Measurements from ENCODE around the gene U2AF1L4. TPM values are rescaled to one million over a fixed set of nuclear protein-coding genes. Genes with fewer than 3 reads are reported as not detected.

The U2AF1L4 gene
- polyA plus RNA-seq, 12 donors = 10.6 to 36.2 (median 13.0) TPM; not detected in 1

DNA sequence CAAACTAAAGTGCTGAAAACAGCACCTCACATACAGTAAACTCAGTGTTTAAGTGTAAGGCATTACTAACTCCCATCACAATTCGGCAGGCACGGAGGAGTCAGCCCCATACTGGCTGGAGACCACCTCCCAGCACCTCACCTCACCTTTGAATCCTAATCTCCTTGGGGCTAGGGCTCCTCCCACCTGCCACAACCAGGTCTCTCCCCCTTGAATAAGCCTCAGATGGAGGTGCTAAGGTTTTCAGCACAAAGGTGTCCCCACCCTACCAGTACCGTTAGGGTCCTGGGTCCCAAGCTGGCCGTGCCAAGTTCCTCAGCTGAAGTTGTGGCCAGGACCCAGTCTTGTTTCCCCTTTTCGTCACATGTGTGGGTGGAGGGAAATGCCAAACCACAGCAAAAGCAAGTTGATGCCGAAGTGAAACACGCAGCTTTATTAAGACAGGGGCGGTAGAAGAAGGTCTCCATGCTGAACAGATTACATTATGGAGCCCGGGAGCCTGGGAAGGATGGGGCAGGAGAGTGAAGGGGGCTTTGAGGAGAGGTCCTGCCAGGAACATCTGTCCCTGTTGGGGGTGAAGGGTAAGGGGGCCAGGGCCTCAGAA is 3.0 kb downstream of the U2AF1L4 start, which contains the start of gene IGFLR1:
TSS of gene IGFLR1 (minus strand) at position 332 of the 604 bp plus-strand sequence. CDS start 1,272 bp downstream, outside the sequence.
- DNase-seq = no peak

DNA sequence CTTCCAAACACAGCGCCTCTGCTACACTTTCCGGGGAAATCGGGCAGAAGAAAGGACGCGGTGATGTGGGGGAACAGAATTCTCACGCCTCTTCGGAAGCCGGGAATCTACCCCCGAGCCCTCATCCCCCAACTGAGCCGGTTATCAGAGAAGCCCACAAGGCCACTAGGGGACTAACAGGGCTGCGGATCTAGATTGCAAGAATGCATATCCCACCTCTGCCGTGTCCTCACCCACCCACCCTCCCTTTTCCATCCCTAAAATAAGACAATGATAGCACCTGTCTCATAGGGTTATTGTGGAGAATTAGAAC is 4.1 kb downstream of the U2AF1L4 start:
- DNase-seq = no peak

DNA sequence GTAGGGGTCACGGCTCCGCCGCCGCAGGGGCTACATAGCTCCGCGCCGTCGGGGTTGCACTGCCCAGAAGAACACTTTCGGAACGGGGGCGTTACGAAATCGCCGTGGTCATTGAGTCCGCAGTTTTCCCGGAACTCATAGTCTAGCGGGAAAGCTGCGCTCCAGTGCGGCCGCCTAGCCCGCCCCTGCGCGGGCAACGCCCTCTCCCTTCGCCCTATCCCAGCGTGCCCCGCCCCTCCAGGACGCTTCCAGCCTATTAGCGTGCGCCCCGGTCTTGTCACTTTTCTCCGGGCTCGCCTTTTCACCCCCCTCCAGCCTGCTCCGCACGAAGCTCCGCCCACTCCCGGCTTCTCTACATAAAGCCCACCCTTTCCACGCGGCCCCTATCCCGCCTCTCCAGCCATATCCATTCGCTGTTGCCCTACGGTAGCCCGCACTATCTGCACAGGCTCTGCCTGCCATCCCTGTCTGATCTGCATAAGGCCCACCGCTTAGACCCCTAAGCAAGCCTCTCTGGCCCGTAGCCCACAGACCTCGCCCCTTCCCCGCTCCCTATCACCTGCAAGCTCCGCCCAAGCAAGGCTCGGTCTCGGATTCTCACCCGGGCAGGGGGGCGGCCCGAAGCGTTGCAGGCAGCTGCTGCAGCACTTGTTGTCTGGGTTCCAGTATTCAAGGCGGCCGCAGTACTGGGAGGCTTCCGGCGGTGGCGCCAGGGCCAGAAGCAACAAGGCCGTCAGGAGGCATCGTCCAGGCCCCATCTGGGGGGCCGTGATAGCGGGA is 4.6 kb downstream of the U2AF1L4 start:
- DNase-seq = peak; percentile 97

DNA sequence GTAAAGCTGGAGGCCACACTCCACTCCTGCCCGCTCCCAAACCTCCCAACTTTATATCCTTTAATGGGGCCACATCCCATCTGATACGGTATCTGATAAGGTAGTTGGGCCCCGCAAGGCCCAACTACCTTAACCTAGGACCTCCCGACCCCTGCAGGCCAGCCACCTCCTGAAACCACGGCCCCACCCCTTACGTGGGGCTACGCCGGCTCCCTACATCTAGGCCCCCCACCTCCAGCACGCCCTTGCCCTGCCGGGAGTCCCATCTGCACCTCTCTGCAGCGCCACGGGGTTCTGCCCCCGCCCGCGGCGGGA is 5.2 kb downstream of the U2AF1L4 start:
- no peak for DNase-seq

DNA sequence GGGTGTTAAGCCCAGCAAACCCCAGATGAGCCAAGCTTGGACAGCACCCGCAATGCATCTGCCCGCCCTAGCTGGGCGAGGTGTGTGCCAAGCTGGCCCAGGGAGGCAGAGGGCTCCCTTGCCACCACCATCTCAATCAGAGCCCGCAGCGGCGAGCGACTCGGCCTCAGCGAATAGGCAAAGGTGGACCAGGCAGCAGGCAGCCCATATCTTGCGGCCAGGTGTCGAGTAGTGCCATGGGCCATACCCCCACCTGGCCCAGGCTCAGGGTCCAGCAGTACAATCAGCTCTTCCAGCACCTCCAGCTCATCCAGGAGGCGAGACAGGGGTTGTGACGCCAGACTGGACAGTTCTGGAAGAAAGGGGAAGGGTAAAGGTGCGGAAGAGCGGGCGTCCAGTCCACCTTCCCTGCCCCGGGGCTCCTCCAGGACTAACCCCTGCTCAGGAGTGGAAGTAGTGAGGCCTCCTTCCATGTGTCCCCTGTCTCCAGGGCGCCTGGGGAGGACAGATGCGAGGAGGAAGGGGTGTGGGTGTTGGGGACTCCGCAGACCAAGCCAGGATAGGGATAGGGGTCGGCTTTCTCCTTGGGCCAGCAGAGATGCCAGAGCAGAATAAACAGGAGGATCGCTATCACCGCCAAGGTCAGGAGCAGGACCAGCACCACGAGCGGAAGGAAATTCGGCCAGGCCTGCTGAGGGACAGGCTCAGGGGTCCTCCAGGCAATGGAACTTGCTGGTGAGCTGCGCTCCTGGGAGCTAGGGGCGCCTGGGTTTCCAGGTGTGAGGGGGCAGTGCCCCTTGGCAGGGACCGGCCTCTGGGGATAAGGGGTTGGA is 5.7 kb downstream of the U2AF1L4 start:
- DNase-seq = no peak

DNA sequence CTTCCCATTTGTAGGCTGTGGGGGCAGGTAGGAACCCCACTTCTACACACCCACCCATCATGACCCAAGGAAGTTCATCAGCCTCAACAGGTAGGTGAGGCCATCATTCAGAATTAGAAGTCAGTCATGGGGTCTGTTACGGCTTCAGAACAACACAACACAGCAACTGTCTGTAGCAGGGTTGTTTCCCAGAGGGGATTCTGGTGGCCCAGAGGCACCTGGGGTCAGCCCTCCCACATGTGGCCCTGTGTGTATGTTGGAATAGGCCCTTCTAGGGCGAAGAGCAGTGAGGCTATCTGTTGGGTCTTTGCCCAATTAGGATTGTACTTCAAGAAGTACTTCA is 6.4 kb downstream of the U2AF1L4 start:
- DNase-seq = no peak

DNA sequence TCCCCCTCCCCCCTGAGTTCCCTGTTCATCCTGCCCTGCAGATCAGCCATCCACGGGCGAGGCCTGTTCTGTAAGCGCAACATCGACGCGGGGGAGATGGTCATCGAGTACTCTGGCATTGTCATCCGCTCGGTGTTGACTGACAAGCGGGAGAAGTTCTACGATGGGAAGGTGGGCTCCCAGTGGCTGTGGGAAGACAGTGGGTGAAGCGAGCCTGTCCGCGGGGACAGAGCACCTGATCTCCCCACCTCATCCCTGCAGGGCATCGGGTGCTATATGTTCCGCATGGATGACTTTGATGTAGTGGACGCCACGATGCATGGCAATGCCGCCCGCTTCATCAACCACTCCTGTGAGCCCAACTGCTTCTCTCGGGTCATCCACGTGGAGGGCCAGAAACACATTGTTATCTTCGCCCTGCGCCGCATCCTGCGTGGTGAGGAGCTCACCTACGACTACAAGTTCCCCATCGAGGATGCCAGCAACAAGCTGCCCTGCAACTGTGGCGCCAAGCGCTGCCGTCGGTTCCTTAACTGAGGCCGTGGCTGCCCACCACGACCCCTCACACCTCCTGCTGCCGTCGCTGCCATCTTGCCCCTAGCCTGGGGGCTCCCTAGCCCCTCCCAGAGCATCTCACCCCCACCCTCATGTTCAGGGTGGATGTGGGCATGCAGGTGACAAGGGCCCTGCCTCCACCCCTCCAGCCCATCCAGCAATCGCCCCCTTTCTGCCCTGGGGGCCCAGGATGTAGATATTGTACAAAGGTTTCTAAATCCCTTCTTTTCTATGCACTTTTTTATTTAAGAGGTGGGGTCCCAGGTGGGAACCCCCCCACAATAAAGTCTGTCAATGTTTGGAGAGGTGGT is 7.0 kb downstream of the U2AF1L4 start:
- no peak for DNase-seq

DNA sequence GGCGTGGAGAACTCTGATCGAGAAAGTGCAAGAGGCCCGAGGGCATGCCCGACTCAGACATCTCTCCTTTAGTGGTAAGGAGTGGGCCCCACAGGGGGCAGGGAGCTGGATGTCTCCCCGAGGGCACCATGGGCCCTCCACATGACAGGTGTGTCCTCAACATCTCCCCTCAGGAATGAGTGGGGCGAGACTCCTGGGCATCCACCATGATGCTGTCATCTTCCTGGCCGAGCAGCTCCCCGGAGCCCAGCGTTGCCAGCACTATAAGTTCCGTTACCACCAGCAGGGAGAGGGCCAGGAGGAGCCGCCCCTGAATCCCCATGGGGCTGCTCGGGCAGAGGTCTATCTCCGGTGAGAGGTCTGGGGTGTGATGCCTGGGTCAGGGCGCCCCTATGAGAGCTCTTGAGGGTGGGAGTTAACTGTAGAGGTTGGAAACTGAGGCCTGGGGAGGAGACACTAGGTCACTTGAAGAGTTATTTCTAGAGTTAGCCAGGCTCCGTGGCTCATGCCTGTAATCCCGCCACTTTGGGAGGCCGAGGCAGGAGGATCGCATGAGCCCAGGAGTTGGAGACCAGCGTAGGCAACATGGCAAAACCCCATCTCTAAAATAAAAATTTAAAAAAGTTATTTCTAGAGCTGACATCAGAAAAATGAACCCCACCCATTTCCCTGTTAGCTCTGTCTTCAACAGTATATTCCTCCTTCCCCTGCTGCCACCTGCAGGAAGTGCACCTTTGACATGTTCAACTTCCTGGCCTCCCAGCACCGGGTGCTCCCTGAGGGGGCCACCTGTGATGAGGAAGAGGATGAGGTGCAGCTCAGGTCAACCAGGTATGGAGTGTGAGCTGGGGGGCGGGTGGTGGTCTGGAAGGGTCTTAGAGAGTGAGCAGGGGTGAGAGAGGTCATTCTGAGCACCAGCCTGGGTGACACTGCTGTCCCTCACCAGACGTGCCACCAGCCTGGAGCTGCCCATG is 8.0 kb downstream of the U2AF1L4 start:
- no peak for DNase-seq

DNA sequence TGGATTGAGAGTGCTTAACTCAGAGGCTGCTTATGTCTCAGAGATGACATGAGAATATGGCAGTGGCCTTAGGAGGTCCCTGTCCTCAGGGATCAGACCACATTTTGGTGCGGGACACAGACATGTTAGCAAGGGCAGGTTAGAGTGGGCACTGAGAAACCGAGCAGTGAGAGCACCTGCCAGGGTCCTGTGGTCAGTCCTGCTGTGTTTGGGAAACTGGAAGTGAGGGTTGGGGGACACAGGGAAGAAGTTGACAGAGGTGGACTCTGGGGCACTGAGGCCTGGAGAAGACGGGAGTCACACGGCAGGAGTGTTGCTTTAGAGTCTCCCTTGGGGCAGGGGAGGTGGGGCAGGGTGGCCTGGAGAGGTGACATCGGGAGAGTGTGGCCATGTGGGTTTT is 10.3 kb downstream of the U2AF1L4 start:
- DNase-seq = no peak

DNA sequence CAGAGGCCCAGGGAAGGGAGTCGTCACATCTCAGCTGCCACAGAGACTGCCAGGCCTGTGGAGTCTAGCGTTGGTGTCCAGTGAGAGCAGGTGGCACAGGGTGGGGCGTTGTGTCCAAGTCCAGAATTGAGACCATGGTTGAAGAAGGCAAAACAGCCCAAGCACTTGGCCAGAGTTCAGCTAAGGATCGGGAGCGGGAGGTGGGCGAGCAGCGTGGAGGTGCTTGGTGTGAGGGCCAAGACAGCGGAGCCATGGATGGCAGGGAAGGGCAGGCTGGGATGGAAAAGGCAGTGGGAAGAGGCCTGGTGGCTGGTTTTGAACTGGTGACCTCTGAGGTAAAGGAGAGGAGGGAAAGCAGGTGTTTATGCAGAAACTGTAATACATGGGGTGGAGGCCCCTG is 10.9 kb downstream of the U2AF1L4 start:
- DNase-seq = no peak

DNA sequence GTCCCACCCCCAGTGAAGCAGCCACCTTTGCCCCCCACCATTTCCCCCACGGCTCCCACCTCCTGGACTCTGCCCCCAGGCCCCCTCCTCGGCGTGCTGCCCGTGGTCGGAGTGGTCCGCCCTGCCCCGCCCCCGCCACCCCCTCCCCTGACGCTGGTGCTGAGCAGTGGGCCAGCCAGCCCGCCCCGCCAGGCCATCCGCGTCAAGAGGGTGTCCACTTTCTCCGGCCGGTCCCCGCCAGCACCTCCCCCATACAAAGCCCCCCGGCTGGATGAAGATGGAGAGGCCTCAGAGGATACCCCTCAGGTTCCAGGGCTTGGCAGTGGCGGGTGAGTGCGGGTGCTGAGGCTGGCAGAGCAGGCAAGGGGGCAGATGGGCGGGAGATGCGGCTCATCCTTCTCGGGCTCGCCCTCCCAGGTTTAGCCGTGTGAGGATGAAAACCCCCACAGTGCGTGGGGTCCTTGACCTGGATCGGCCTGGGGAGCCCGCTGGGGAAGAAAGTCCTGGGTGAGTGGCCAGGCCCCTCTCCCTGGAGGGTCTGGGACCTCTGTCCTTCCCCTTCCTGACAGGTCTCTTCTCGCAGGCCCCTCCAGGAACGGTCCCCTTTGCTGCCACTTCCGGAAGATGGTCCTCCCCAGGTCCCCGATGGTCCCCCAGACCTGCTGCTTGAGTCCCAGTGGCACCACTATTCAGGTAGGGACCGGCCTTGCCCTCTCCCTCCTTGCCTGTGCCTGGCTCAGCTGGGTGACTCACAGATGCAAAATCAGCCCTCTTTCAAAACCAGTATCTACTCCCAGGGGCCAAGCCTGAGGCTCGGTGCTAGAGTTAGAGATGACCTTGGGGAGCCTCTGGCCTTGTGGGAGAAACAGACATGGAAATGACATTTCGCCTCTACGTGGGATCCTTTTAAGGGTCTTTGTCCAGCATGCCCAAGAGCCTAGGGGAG is 11.8 kb downstream of the U2AF1L4 start:
- no peak for DNase-seq

DNA sequence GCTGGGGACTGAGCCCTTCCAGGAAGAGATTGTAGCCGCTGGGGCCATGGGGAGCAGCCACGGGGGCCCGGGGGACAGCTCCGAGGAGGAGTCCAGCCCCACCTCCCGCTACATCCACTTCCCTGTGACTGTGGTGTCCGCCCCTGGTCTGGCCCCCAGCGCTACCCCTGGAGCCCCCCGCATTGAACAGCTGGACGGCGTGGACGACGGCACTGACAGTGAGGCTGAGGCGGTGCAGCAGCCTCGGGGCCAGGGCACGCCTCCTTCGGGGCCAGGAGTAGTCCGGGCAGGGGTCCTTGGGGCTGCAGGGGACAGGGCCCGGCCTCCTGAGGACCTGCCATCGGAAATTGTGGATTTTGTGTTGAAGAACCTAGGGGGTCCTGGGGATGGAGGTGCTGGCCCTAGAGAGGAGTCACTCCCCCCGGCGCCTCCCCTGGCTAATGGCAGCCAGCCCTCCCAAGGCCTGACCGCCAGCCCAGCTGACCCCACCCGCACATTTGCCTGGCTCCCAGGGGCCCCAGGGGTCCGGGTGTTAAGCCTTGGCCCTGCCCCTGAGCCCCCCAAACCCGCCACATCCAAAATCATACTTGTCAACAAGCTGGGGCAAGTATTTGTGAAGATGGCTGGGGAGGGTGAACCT is 12.6 kb downstream of the U2AF1L4 start:
- no peak for DNase-seq

DNA sequence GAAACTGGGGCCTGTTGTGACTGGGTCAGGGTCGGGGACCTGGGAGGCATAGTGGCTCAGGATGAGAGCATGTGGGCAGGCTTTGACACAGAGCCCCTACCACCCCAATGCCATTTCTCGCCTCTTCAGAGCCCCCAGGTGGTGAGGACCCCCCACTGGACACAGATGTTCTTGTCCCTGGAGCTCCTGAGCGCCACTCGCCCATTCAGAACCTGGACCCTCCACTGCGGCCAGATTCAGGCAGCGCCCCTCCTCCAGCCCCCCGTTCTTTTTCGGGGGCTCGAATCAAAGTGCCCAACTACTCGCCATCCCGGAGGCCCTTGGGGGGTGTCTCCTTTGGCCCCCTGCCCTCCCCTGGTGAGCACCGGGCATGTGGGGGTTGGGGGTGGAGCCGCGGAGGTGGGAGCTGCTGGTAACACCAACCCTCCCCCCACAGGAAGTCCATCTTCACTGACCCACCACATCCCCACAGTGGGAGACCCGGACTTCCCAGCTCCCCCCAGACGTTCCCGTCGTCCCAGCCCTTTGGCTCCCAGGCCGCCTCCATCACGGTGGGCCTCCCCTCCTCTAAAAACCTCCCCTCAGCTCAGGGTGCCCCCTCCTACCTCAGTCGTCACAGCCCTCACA is 13.3 kb downstream of the U2AF1L4 start:
- no peak for DNase-seq

DNA sequence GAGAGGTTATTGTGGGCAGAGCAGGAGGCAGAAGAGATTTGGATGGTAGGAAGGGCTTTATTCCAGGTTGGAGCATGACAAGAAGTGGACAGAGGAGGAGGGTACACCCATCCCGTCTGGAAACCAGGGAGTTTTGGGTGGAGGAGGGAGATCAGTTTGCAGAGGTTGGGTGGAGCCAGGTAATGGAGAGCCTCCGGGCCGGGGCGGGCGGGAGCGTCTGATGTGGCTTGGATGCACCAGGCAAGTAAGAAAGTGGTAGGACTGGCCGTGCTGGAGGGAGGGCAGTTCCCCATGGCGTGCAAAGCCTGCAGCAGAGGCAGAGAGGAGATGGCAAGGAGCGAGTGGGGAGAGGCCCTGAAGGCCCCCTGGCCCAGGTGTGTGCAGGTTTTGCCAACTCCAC is 13.9 kb downstream of the U2AF1L4 start:
- DNase-seq = no peak

DNA sequence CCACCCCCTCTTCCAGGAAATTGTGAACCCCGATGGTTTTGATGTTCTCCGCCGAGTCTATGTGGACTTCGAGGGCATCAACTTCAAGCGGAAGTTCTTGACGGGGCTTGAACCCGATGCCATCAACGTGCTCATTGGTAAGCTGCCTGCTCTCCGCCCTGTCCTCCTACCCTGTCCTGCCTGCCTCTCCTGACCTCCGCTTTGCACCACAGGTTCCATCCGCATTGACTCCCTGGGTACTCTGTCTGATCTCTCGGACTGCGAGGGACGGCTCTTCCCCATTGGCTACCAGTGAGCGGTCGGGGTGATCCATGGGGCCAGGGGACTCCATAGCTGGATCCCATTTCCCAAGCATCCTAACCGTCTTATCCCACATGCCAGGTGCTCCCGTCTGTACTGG is 14.9 kb downstream of the U2AF1L4 start:
- no peak for DNase-seq

DNA sequence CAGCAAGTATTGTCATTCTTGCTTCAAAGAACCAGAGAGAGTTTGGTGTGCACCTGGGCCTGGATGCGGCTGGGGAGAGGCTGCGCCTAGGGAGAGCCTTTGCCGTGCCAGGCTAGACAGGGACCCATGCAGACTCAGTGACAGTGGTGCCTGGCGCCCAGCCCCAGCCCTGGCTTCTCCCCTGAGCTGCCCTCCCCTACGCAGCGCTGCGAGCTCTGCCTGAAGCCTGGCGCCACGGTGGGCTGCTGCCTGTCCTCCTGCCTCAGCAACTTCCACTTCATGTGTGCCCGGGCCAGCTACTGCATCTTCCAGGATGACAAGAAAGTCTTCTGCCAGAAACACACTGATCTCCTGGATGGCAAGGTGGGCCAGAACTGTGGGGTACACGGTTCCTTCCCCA is 15.5 kb downstream of the U2AF1L4 start:
- no peak for DNase-seq

DNA sequence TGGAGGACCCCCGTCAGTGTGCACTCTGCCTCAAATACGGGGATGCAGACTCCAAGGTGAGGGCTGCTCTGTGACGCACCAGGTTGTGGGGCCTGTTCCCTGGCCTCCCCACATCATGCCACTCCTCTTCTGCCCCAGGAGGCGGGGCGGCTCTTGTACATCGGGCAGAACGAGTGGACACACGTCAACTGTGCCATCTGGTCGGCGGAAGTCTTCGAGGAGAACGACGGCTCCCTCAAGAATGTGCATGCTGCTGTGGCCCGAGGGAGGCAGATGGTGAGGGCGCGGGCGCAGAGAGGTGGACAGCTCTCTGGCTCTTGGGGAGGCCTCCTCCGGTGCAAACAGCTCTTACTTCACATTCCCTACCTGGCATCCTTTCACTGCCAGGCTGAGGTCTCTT is 16.2 kb downstream of the U2AF1L4 start:
- DNase-seq = no peak

DNA sequence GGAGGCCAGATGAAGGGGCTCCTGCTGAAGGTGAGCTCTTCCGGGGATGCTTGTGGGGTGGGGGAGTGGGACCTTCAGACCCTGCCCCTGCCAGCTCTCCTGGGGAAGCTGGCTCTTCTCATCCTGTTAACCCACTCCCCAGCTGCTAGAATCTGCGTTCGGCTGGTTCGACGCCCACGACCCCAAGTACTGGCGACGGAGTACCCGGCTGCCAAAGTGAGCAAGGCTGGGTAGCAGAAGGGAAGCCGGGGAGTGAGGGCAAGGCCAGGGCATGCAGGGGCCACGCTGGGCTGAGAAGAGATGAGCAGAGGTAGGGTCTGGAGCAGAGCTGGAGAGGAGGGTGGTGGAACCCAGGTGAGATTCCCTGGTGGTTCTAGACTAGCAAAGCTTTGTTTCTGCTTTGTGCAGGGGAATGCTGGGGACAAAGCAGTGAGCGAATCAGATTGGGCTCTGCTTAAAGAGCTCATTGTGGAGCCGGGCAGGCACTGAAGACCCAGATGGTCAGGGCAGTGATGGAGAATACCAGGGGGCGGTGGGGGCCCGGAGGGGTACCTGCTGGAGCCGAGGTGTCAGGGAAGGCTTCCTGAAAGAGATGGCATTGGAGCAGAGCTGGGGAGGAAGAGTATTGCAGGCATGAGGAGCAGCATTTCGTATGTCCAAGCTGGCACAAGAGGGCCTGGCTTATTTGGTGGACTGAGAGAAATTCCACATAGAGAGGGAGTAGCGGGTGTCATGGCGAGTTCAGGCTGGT is 17.1 kb downstream of the U2AF1L4 start:
- DNase-seq = no peak

Data from muscle of arm (tissue), 12 donors.